PC-9 (cell line): ENCODE results near the gene TWNK. TPM values are rescaled to one million over a fixed set of nuclear protein-coding genes. Genes with fewer than 3 reads are reported as not detected.

Experiments used
- BruUV-seq: library from RNA; stranded (reverse); fragments of 400-500 nt; replicated peaks from 2 replicates; lab custom pipeline; 2021; lab: Mats Ljungman, UMichigan
- CTCF ChIA-PET: fragments of 300-600 bp; sonication (Branson Sonifier 250); formaldehyde crosslinking; loops from one replicate; lab custom pipeline; 2022; ENCODE audit warnings: antibody characterized with exemption; lab: Charles Lee
- POLR2A ChIA-PET: fragments of 300-600 bp; sonication (Branson Sonifier 250); formaldehyde crosslinking; loops from one replicate; lab custom pipeline; 2022; ENCODE audit warnings: antibody characterized with exemption; ENCODE audit not compliant: unreplicated experiment; lab: Charles Lee
- DNase-seq, 2 experiments: peaks; one replicate each; pipeline versions ENCODE4 v3.0.0 to v3.0.0-alpha.2; 2015 to 2022; ENCODE audit warnings: mixed read lengths in 1 of 2
- H2AFZ ChIP-seq: fragments of 200-600 bp; sonication (generic); 2 replicates; pipeline ENCODE4 v1.8.1; 2017; ENCODE audit warnings: antibody characterized with exemption
- H3F3A ChIP-seq: fragments of 200-600 bp; sonication (generic); 2 replicates; pipeline ENCODE4 v1.8.1; 2017; ENCODE audit warnings: antibody characterized with exemption, mild to moderate bottlenecking, low read depth; ENCODE audit not compliant: insufficient read depth
- H3K27ac ChIP-seq: fragments of 200-600 bp; sonication (generic); 2 replicates; pipeline ENCODE4 v1.6.1; 2016; ENCODE audit warnings: mixed run types
- H3K27me3 ChIP-seq: fragments of 200-600 bp; sonication (generic); 2 replicates; pipeline ENCODE4 v1.6.1; 2016; ENCODE audit warnings: low read depth, mixed run types; ENCODE audit not compliant: insufficient read depth
- H3K36me3 ChIP-seq: fragments of 200-600 bp; sonication (generic); 2 replicates; pipeline ENCODE4 v1.6.1; 2016; ENCODE audit warnings: low read depth, mixed run types
- H3K4me1 ChIP-seq: fragments of 200-600 bp; sonication (generic); replicated peaks from 2 replicates; pipeline ENCODE4 v1.6.1; 2016; ENCODE audit warnings: mixed run types; ENCODE audit not compliant: insufficient read depth
- H3K4me2 ChIP-seq: fragments of 200-600 bp; sonication (generic); 2 replicates; pipeline ENCODE4 v1.6.1; 2017; ENCODE audit warnings: mixed run types
- H3K4me3 ChIP-seq: fragments of 200-600 bp; sonication (generic); 2 replicates; pipeline ENCODE4 v1.6.1; 2016; ENCODE audit warnings: mixed run types
- H3K79me2 ChIP-seq: fragments of 200-600 bp; sonication (generic); 2 replicates; pipeline ENCODE4 v1.6.1; 2017; ENCODE audit warnings: low read depth, mixed run types
- H3K9me2 ChIP-seq: fragments of 200-600 bp; sonication (generic); 2 replicates; pipeline ENCODE4 v1.8.1; 2017; ENCODE audit warnings: mild to moderate bottlenecking; ENCODE audit not compliant: insufficient read depth
- H3K9me3 ChIP-seq: fragments of 200-600 bp; sonication (generic); 2 replicates; pipeline ENCODE4 v1.8.1; 2016; ENCODE audit warnings: low read depth; ENCODE audit not compliant: insufficient read depth
- H4K20me1 ChIP-seq: fragments of 200-600 bp; sonication (generic); 2 replicates; pipeline ENCODE4 v1.8.1; 2017; ENCODE audit not compliant: insufficient read depth
- CTCF ChIP-seq: fragments of 200-600 bp; sonication (generic); conservative IDR thresholded peaks from 2 replicates; pipeline ENCODE4 v1.6.1; 2017; ENCODE audit warnings: mixed run types, antibody characterized with exemption, mild to moderate bottlenecking, moderate library complexity
- EZH2 ChIP-seq: fragments of 200-600 bp; sonication (generic); IDR thresholded peaks from 2 replicates; pipeline ENCODE4 v1.8.0; 2017; ENCODE audit warnings: antibody characterized with exemption, low read depth
- intact Hi-C: fragments of 100-400 bp; cut with micrococcal nuclease; formaldehyde crosslinking; loops from one replicate; pipeline ENCODE4 v1.10.0; 2022; ENCODE audit not compliant: unreplicated experiment
- total RNA-seq: library from RNA; stranded (reverse); gene quantifications from 2 replicates; pipeline ENCODE4 v1.2.3, GENCODE V29; 2021

TWNK gene
- total RNA-seq, 1 experiment from 2014 or later: 7.9 TPM

DNA sequence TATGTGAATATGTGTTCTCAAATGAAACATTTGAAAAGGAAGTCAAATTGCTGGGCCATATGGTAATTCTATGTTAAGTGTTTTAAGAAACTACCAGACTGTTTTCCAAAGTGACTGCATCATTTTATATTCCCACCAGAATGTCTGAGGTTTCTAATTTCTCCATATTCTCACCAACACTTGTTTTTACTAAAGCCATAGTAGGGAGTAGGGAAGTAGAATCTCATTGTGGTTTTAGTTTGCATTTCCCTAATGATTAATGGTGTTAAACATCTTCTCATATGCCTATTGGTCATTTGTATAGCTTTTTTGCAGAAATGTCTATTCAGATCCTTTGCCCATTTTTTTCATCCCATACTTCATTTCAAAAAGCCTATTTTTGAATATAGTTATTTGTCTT lies 27.1 kb upstream of the TWNK start:
- intact Hi-C loops: loop anchor here (5.0 kb wide), 1 partner anchor 33 kb away; no protein-coding TSS in a partner anchor
- POLR2A ChIA-PET: no interaction called here
- Histone ChIP-seq H3K4me1 (no peaks in the 10 kb centered on the region), H3K9me3 (no peaks in the 10 kb centered on the region), H3K4me2 (no peak overlapping the region), H3K4me3 (no peak overlapping the region), H3K9me2 (no peaks in the 10 kb centered on the region), H2AFZ (no peak overlapping the region), H3K36me3 (0 out of 2 replicates have a peak, but pooled peaks cover 7% of the 10 kb centered on the region), H3K27me3 (no peaks in the 10 kb centered on the region), H4K20me1 (no peaks in the 10 kb centered on the region), H3K27ac (no peak overlapping the region), H3F3A (no peaks in the 10 kb centered on the region), H3K79me2 (no peaks in the 10 kb centered on the region)
- CTCF ChIA-PET: no interaction called here
- no peak for TF ChIP-seq EZH2
- no TSS peak for BruUV-seq
- no peak for DNase-seq

- H3K36me3 ChIP-seq: 0 out of 2 replicates have a peak, but pooled peaks cover 7% of the 10 kb centered on the region
- CTCF ChIA-PET: no interaction called here
Measured at GRCh38 chr10:100962351-100963080, 24.8 kb upstream of the TWNK start.

GRCh38 chr10:100963826-100964225 lies 23.5 kb upstream of the TWNK start:
- TF ChIP-seq CTCF (no peak), EZH2 (no peak)
- H3K4me2 ChIP-seq: no peak overlapping the region
- ChIA-PET CTCF (interaction anchor here (0.6 kb wide), 1 partner anchor 62 kb away, joined by 10 read pairs; no protein-coding TSS in a partner anchor), POLR2A (no interaction called here)
- H3K9me2 ChIP-seq: no peaks in the 10 kb centered on the region
- no peak for DNase-seq
- H3F3A ChIP-seq: no peaks in the 10 kb centered on the region
- H3K27ac ChIP-seq: no peak overlapping the region
- H3K36me3 ChIP-seq: 0 out of 2 replicates have a peak, but pooled peaks cover 7% of the 10 kb centered on the region
- H3K27me3 ChIP-seq: no peaks in the 10 kb centered on the region
- H4K20me1 ChIP-seq: no peaks in the 10 kb centered on the region
- BruUV-seq: no TSS peak
- H2AFZ ChIP-seq: no peak overlapping the region
- no peak overlapping the region for H3K4me3 ChIP-seq
- intact Hi-C loops: loop anchor here (5.0 kb wide), 1 partner anchor 37 kb away; no protein-coding TSS in a partner anchor
- no peaks in the 10 kb centered on the region for H3K4me1 ChIP-seq
- no peaks in the 10 kb centered on the region for H3K9me3 ChIP-seq
- no peaks in the 10 kb centered on the region for H3K79me2 ChIP-seq

More at GRCh38 chr10:100962351-100963080, 24.8 kb upstream of the TWNK start:
- POLR2A ChIA-PET: interaction anchor here (0.7 kb wide), 1 partner anchor 101 kb away, joined by 5 read pairs; no protein-coding TSS in a partner anchor
- Histone ChIP-seq H3K27ac (no peak overlapping the region), H2AFZ (no peak overlapping the region), H3K9me3 (no peaks in the 10 kb centered on the region), H4K20me1 (no peaks in the 10 kb centered on the region), H3F3A (no peaks in the 10 kb centered on the region), H3K79me2 (no peaks in the 10 kb centered on the region), H3K9me2 (no peaks in the 10 kb centered on the region), H3K4me1 (no peaks in the 10 kb centered on the region), H3K4me2 (no peak overlapping the region), H3K4me3 (no peak overlapping the region), H3K27me3 (no peaks in the 10 kb centered on the region)
- no peak for TF ChIP-seq EZH2
- no peak for TF ChIP-seq CTCF
- BruUV-seq: no TSS peak
- intact Hi-C loops: loop anchor here (5.0 kb wide), 1 partner anchor 35 kb away; no protein-coding TSS in a partner anchor
- DNase-seq: no peak
